Smooth muscle cell (in vitro differentiated cells): Measurements from ENCODE around the gene RASSF7. TPM values are rescaled to one million over a fixed set of nuclear protein-coding genes. Genes with fewer than 3 reads are reported as not detected.

Source experiments
- DNase-seq: peaks from one replicate; lab custom pipeline; 2025; ENCODE audit not compliant: unreplicated experiment; lab: John Stamatoyannopoulos, UW
- H2AFZ ChIP-seq: fragments of 200-600 bp; sonication (generic); 2 replicates; pipeline ENCODE4 v1.6.0; 2016; ENCODE audit warnings: antibody characterized with exemption, low read depth, mild to moderate bottlenecking
- H3F3A ChIP-seq: fragments of 200-600 bp; sonication (generic); 2 replicates; pipeline ENCODE4 v1.6.0; 2017; ENCODE audit warnings: antibody characterized with exemption, low read depth
- H3K27ac ChIP-seq: fragments of 200-600 bp; sonication (generic); 2 replicates; pipeline ENCODE4 v1.5.1; 2016; ENCODE audit warnings: low read depth, mild to moderate bottlenecking
- H3K27me3 ChIP-seq: fragments of 200-600 bp; sonication (generic); 2 replicates; pipeline ENCODE4 v1.6.1; 2016; ENCODE audit warnings: low read depth, mild to moderate bottlenecking
- H3K36me3 ChIP-seq: fragments of 200-600 bp; sonication (generic); 2 replicates; pipeline ENCODE4 v1.5.1; 2016; ENCODE audit warnings: low read depth
- H3K4me1 ChIP-seq: fragments of 200-600 bp; sonication (generic); 2 replicates; pipeline ENCODE4 v1.5.1; 2016; ENCODE audit warnings: low read depth
- H3K4me2 ChIP-seq: fragments of 200-600 bp; sonication (generic); 2 replicates; pipeline ENCODE4 v1.6.0; 2016; ENCODE audit warnings: mild to moderate bottlenecking
- H3K4me3 ChIP-seq: fragments of 200-600 bp; sonication (generic); 2 replicates; pipeline ENCODE4 v1.5.1; 2016; ENCODE audit warnings: mild to moderate bottlenecking
- H3K79me2 ChIP-seq: fragments of 200-600 bp; sonication (generic); 2 replicates; pipeline ENCODE4 v1.6.0; 2016; ENCODE audit warnings: low read depth, mild to moderate bottlenecking
- H3K9ac ChIP-seq: fragments of 200-600 bp; sonication (generic); 2 replicates; pipeline ENCODE4 v1.6.0; 2016; ENCODE audit warnings: low read depth
- H3K9me3 ChIP-seq: fragments of 200-600 bp; sonication (generic); replicated peaks from 2 replicates; pipeline ENCODE4 v1.5.1; 2016; ENCODE audit warnings: low read depth
- H4K20me1 ChIP-seq: fragments of 200-600 bp; sonication (generic); 2 replicates; pipeline ENCODE4 v1.6.0; 2016; ENCODE audit warnings: low read depth
- whole genome bisulfite sequencing: methylation state at CpG from one replicate; pipeline ENCODE4 v1.1.7; 2016; ENCODE audit warnings: low lambda C conversion rate; 5-methylcytosine and 5-hydroxymethylcytosine counted together
- polyA plus RNA-seq: library from polyadenylated mRNA; unstranded; fragments of >200 nt; fragmentation: Nextera tagmentation; extraction: Ambion mirVana; gene quantifications from 2 replicates; pipeline ENCODE4 v1.2.1, GENCODE V29; 2016
- total RNA-seq: library from RNA; depleted of rRNA; stranded (reverse); fragments of >200 nt; gene quantifications from 2 replicates; pipeline ENCODE4 v1.2.3, GENCODE V29; 2014
- TF ChIP-seq, protein P1 (sequence below): fragments of 200-600 bp; sonication (generic); IDR thresholded peaks from 2 replicates; pipeline ENCODE4 v1.5.1; 2017; ENCODE audit warnings: borderline replicate concordance, mild to moderate bottlenecking, antibody characterized with exemption; ENCODE audit not compliant: insufficient read depth, poor library complexity, severe bottlenecking

RASSF7 gene
- total and polyA plus RNA-seq, 2 experiments from 2014 or later = 18.6 to 20.4 TPM

- Histone ChIP-seq H3K4me1 (peaks cover 14% of the 10 kb centered on the region), H3K4me2 (no peak overlapping the region), H3K9me3 (no peaks in the 10 kb centered on the region), H3K27ac (no peak overlapping the region), H3K27me3 (no peaks in the 10 kb centered on the region), H3K9ac (no peak overlapping the region), H2AFZ (no peak overlapping the region), H3K36me3 (no peaks in the 10 kb centered on the region), H3K79me2 (peaks cover 16% of the 10 kb centered on the region), H4K20me1 (peaks cover 56% of the 10 kb centered on the region), H3K4me3 (no peak overlapping the region), H3F3A (peaks cover 13% of the 10 kb centered on the region)
- 78% methylated on average over 12 of the region's 12 CpGs for WGBS
- TF ChIP-seq, protein P1, sequence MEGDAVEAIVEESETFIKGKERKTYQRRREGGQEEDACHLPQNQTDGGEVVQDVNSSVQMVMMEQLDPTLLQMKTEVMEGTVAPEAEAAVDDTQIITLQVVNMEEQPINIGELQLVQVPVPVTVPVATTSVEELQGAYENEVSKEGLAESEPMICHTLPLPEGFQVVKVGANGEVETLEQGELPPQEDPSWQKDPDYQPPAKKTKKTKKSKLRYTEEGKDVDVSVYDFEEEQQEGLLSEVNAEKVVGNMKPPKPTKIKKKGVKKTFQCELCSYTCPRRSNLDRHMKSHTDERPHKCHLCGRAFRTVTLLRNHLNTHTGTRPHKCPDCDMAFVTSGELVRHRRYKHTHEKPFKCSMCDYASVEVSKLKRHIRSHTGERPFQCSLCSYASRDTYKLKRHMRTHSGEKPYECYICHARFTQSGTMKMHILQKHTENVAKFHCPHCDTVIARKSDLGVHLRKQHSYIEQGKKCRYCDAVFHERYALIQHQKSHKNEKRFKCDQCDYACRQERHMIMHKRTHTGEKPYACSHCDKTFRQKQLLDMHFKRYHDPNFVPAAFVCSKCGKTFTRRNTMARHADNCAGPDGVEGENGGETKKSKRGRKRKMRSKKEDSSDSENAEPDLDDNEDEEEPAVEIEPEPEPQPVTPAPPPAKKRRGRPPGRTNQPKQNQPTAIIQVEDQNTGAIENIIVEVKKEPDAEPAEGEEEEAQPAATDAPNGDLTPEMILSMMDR = no peak
- no peak for DNase-seq
These were observed 5.2 kb downstream of the RASSF7 start for GRCh38 chr11:565921-566509.

DNA sequence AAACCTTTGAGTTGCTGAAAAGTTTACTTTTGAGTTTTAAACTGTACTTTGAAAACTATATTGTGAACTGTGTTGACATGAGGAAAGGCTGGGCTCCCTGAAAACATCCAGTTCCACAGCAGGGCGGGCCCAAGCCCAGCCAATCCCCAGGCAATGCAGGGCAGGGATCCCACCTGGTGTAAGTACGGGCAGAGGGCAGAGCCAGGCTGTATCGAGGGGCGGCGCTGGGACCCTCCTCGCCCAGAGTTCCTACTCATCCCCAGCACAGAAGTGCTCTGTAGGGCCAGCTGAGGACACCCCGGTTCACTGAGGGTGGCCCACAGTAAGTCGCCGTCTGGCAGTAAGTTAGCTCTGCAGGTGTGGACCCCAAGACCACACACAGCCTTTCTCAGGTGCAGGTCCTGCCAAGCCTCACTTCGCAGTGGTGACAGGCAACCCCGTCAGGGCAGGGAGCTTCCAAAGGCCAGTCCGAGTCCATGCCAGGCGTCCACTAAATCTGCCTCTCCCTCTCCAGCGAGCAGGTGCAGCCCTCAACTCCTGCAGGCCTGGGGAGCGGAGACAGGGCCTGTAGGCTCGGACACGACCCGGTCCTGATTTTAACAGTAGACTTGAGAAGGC lies 6.3 kb downstream of the RASSF7 start:
- Histone ChIP-seq H3K27ac (no peak overlapping the region), H3K4me2 (peak overlapping the region; percentile 99), H3K27me3 (no peaks in the 10 kb centered on the region), H3K79me2 (peaks cover 16% of the 10 kb centered on the region), H3K36me3 (no peaks in the 10 kb centered on the region), H4K20me1 (peaks cover 49% of the 10 kb centered on the region), H3F3A (peaks cover 13% of the 10 kb centered on the region), H3K9ac (peak overlapping the region; percentile 74), H3K4me3 (peak overlapping the region; percentile 93), H3K4me1 (peaks cover 18% of the 10 kb centered on the region), H2AFZ (no peak overlapping the region), H3K9me3 (no peaks in the 10 kb centered on the region)
- no peak for DNase-seq
- TF ChIP-seq, protein P1 = no peak
- 90% methylated on average over 18 of the region's 18 CpGs for WGBS

DNA sequence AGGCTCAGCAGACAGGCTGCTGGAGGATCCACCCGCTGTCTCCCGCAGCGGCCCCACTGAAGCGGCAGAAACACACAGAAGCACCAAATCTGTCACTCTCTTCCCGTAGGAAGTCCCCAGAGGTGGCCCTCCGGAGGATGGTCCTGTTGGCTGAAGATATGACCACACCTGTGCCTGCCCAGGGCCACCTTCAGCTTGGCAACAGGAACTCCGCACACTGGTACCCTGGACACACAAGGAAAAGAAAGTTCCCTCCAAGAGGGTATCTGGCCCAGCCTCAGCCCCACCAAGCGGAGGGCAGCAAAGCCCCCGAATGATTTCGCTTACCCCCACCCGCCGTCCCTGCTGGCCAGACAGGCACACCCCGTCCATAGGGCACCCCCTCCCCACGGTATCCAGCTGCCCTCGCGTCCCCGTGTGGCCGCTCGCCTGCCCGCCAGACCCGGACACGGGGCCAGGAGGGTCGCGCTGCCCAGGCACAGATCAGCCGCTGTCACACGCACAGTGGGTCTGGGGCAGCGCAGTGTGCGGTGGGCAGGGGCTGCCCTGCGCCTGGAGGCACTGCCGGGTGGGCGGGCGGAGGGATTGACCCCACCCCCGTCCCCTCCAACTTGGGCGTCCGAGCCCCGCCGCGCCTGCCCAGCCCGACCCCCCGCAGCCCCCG lies 7.0 kb downstream of the RASSF7 start:
- H2AFZ ChIP-seq = no peak overlapping the region

More for the DNA sequence above, 7.0 kb downstream of the RASSF7 start:
- peak overlapping the region; percentile 74 for H3K9ac ChIP-seq
- H3K4me2 ChIP-seq = peak overlapping the region; percentile 99
- no peak overlapping the region for H3K27ac ChIP-seq
- peaks cover 43% of the 10 kb centered on the region for H4K20me1 ChIP-seq
- no peaks in the 10 kb centered on the region for H3K27me3 ChIP-seq
- DNase-seq = no peak
- H3K4me1 ChIP-seq = peaks cover 18% of the 10 kb centered on the region
- H3K4me3 ChIP-seq = peak overlapping the region; percentile 93
- H3F3A ChIP-seq = peaks cover 13% of the 10 kb centered on the region
- H3K36me3 ChIP-seq = no peaks in the 10 kb centered on the region
- TF ChIP-seq, protein P1 = no peak
- no peaks in the 10 kb centered on the region for H3K9me3 ChIP-seq
- 30% methylated on average over 22 of the region's 41 CpGs for WGBS
- H3K79me2 ChIP-seq = peaks cover 16% of the 10 kb centered on the region
